ENCODE results near the gene IL17REL. TPM values are rescaled to one million over a fixed set of nuclear protein-coding genes. Genes with fewer than 3 reads are reported as not detected.

Gene IL17REL
- total RNA-seq, 3 donors from 2014 or later: 0.09 to 0.43 TPM; not detected in 1

- no peak overlapping the region for H3K4me3 ChIP-seq
- no peak for ATAC-seq
- intact Hi-C loops (cut with DNase I, micrococcal nuclease): no loop called here
- no peak for TF ChIP-seq CTCF (IDR thresholded peaks at IDR 0.05)
- H3K9me3 ChIP-seq: no peaks in the 10 kb centered on the region
- DNase-seq: peak; percentile 30 to 77 (median 53)
- H3K36me3 ChIP-seq (ENCODE audit: low read depth): peaks cover 5% of the 10 kb centered on the region
- H3K4me1 ChIP-seq (ENCODE audit: low read depth): peaks cover 48% of the 10 kb centered on the region
Measured at GRCh38 chr22:49966774-49967705, 45.5 kb downstream of the IL17REL start.

- Histone ChIP-seq H3K9me3 (no peaks in the 10 kb centered on the region), H3K36me3 (ENCODE audit: low read depth) (peaks cover 5% of the 10 kb centered on the region), H3K4me1 (ENCODE audit: low read depth) (peaks cover 42% of the 10 kb centered on the region), H3K4me3 (no peak overlapping the region)
- intact Hi-C loops (cut with DNase I, micrococcal nuclease): no loop called here
- no peak for TF ChIP-seq CTCF (IDR thresholded peaks at IDR 0.05)
- DNase-seq (peak; percentile 13 to 63 (median 46)), ATAC-seq (no peak)
Measured at GRCh38 chr22:49966041-49966773, 46.4 kb downstream of the IL17REL start.

- no peak for TF ChIP-seq CTCF (IDR thresholded peaks at IDR 0.05)
- peaks cover 38% of the 10 kb centered on the region for H3K4me1 ChIP-seq (ENCODE audit: low read depth)
- no peak for ATAC-seq
- no peak overlapping the region for H3K4me3 ChIP-seq
- intact Hi-C loops (cut with DNase I, micrococcal nuclease): no loop called here
- H3K36me3 ChIP-seq (ENCODE audit: low read depth): peaks cover 5% of the 10 kb centered on the region
- no peaks in the 10 kb centered on the region for H3K9me3 ChIP-seq
- peak; percentile 23 to 59 (median 39) for DNase-seq
Measured at GRCh38 chr22:49965091-49966040, 47.2 kb downstream of the IL17REL start.

GRCh38 chr22:49964136-49965090 lies 48.2 kb downstream of the IL17REL start:
- Histone ChIP-seq H3K36me3 (ENCODE audit: low read depth) (peaks cover 5% of the 10 kb centered on the region), H3K4me3 (no peak overlapping the region), H3K4me1 (ENCODE audit: low read depth) (peaks cover 33% of the 10 kb centered on the region), H3K9me3 (no peaks in the 10 kb centered on the region)
- no peak for ATAC-seq
- DNase-seq: peak; percentile 20 to 61 (median 40)
- intact Hi-C loops (cut with DNase I, micrococcal nuclease): no loop called here
- TF ChIP-seq CTCF (IDR thresholded peaks at IDR 0.05): no peak
